ENCODE measurements around the gene THTPA.

GRCh38 chr14:23564181-23564812, 8.2 kb downstream of the THTPA start:
- TF ChIP-seq CTCF (IDR thresholded peaks at IDR 0.05) (no peak), EZH2 (IDR thresholded peaks at IDR 0.05; ENCODE audit: borderline replicate concordance, insufficient read depth, low read depth, low read length, poor library complexity, severe bottlenecking) (no peak)
